Measurements from ENCODE around the gene UBTD2.
"Not testable (repeated sequence)": the region's sequence is repeated elsewhere in the genome, so short reads cannot be mapped to it uniquely, and the experiment has no call there.

The UBTD2 gene, protein sequence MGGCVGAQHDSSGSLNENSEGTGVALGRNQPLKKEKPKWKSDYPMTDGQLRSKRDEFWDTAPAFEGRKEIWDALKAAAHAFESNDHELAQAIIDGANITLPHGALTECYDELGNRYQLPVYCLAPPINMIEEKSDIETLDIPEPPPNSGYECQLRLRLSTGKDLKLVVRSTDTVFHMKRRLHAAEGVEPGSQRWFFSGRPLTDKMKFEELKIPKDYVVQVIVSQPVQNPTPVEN

DNA sequence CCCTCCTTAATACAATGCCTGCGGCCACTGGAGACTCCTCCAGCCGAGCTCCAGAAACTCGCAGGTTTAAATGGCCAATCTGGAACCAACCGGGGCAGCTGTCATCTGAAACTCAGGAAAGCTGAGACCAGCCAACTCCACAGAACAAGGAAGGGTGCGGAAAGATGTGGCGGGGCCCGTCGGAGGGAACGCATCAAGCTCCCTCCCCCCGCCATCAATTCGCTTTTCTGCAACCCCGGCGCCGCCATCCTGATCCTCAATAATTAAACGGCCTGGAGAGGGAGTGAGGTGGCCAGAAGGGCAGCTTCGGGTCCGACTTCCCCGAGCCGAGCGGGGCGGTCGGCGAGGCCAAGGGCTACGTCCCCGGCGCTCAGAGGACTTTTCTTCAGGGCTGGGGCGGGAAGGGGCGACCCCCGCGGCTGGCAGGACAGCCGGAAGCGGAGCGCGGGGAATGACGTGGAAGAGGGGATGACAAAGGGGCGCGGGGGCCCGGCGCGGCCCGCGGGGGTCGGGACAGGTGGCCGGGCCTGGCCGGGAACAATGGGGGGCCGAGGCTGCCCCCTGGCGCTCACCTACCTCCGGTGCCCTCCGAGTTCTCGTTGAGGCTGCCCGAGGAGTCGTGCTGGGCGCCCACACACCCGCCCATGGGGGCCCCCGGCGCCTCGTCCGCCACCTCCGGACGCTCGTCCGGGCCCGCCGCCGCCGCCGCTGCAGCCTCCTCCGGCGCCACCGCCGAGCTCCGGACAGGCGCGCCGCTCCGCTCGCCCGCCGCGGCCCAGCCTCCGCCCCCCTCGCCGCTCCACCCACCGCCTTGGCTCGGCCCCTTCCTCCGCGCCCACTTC lies at the start of gene UBTD2:
UBTD2 (minus strand) TSS at position 745 of the 842 bp plus-strand sequence; CDS start at position 646, 99 bp downstream.
- peak; percentile 40 for TF ChIP-seq CTCF (IDR thresholded peaks at IDR 0.05; ENCODE audit: insufficient read depth, low read length, poor library complexity, severe bottlenecking)
- Histone ChIP-seq H3K36me3 (ENCODE audit: control insufficient read depth, insufficient read depth, low read length) (no peaks in the 10 kb centered on the region; the same call in 1 of the 2 replicates), H3K4me3 (replicated peaks; ENCODE audit: low read depth, low read length) (peak within 1 kb of the TSS; percentile 69), H3K27me3 (replicated peaks; ENCODE audit: control insufficient read depth, insufficient read depth, low read length) (no peaks in the 10 kb centered on the region)
- DNase-seq (ENCODE audit: extremely low read depth, insufficient read length), result peak; percentile 84

DNA sequence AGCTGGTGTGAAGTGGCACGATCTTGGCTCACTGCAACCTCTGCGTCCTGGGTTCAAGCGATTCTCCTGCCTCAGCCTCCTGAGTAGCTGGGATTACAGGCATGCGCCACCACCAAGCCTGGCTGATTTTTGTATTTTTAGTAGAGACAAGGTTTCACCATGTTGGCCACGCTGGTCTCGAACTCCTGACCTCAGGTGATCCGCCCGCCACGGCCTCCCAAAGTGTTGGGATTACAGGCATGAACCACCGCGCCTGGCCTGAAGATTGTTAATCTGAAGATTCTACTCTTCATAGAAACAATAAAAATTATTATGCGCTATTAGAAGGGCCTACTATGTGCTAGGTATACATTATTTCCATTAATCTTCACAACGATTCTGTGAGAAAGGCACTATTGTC lies 43.3 kb upstream of the UBTD2 start:
- not testable (repeated sequence) for H3K36me3 ChIP-seq (ENCODE audit: control insufficient read depth, insufficient read depth, low read length); DNase-seq (ENCODE audit: extremely low read depth, insufficient read length); H3K4me3 ChIP-seq (replicated peaks; ENCODE audit: low read depth, low read length); H3K27me3 ChIP-seq (replicated peaks; ENCODE audit: control insufficient read depth, insufficient read depth, low read length)

DNA sequence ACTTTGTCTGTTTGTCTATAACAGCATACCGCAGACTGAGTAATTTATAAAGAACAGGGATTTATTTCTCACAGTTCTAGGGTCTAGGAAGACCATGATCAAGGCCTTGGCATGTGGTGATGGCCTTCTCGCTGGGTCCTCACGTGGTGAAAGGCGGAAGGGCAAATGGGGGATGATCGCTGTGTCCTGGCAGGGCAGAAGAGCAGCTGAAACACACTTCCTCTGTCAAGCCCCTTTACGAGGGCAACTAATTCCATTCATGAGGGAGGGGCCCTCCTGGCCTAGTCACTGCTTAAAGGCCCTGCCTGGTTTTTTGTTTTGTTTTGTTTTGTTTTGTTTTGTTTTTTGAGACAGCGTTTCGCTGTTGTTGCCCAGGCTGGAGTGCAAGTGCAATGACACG lies 41.9 kb upstream of the UBTD2 start:
- Histone ChIP-seq H3K36me3 (ENCODE audit: control insufficient read depth, insufficient read depth, low read length) (no peaks in the 10 kb centered on the region), H3K4me3 (replicated peaks; ENCODE audit: low read depth, low read length) (no peak overlapping the region), H3K27me3 (replicated peaks; ENCODE audit: control insufficient read depth, insufficient read depth, low read length) (no peaks in the 10 kb centered on the region)
- no peak for DNase-seq (ENCODE audit: extremely low read depth, insufficient read length)
- no peak for TF ChIP-seq CTCF (IDR thresholded peaks at IDR 0.05; ENCODE audit: insufficient read depth, low read length, poor library complexity, severe bottlenecking)

GRCh38 chr5:172322028-172322965 lies 38.7 kb upstream of the UBTD2 start:
- H3K27me3 ChIP-seq (replicated peaks; ENCODE audit: control insufficient read depth, insufficient read depth, low read length), result no peaks in the 10 kb centered on the region
- peak; percentile 76 for DNase-seq (ENCODE audit: extremely low read depth, insufficient read length)
- TF ChIP-seq CTCF (IDR thresholded peaks at IDR 0.05; ENCODE audit: insufficient read depth, low read length, poor library complexity, severe bottlenecking), result no peak
- no peak overlapping the region for H3K4me3 ChIP-seq (replicated peaks; ENCODE audit: low read depth, low read length)
- H3K36me3 ChIP-seq (ENCODE audit: control insufficient read depth, insufficient read depth, low read length), result no peaks in the 10 kb centered on the region

DNA sequence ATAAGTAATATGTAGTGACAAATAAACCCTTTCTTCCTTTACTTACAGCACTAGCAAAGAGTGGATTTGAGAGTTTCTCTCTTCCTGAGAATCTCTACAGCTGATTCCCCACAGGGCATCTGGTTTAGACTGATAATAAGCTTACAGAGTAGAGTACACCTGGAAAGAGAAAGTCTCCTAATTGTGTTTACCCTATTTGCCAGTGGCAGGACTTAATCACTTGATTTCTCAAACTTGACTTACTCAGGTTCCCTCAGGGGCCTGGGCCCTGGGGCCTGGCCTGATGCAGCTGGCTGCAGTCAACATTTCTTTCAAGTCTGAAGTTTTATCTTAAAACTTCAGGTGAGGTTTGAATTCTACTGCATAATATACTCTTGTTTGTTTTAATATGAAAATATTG lies 38.0 kb upstream of the UBTD2 start:
- Histone ChIP-seq H3K36me3 (ENCODE audit: control insufficient read depth, insufficient read depth, low read length) (no peaks in the 10 kb centered on the region), H3K4me3 (replicated peaks; ENCODE audit: low read depth, low read length) (no peak overlapping the region), H3K27me3 (replicated peaks; ENCODE audit: control insufficient read depth, insufficient read depth, low read length) (no peaks in the 10 kb centered on the region)
- no peak for TF ChIP-seq CTCF (IDR thresholded peaks at IDR 0.05; ENCODE audit: insufficient read depth, low read length, poor library complexity, severe bottlenecking)
- DNase-seq (ENCODE audit: extremely low read depth, insufficient read length), result peak; percentile 56
